ENCODE measurements around the gene KLHL5. TPM values are rescaled to one million over a fixed set of nuclear protein-coding genes. Genes with fewer than 3 reads are reported as not detected.

KLHL5 gene
- total and polyA plus RNA-seq, 9 of the 15 experiments (the other 6 are each of a cell fraction or from before 2014, with no cell fraction given) = 8.0 to 30.8 (median 22.1) TPM

DNA sequence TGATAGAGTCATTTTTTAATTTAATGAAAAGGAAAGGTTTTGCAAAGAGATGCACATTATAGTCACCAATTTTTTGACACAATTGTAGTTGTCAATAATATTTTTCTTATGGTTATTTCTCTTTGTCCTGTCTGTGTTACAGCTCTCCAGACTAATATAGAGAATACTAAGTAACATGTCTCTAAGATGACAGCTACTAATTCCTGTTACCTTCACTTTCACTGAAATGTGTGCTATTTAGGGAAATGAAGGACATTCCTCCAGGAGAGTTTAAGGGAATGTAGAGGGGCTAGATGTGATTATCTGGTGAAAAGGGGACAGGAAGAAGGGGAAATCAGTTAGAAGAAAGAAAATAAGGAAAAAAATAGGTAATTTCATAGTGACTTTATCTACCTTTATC is 1.4 kb downstream of the KLHL5 start:
- POLR2A ChIA-PET = interaction anchor here (1.3 kb wide), 1 partner anchor 12 kb away, joined by 3 read pairs; no protein-coding TSS in a partner anchor
- no peak overlapping the region for H3K4me2 ChIP-seq (ENCODE audit: insufficient read depth, low read length)
- H3K9me1 ChIP-seq (ENCODE audit: control insufficient read depth, insufficient read depth, low read length) = no peaks in the 10 kb centered on the region
- no peaks in the 10 kb centered on the region for H3K27me3 ChIP-seq (ENCODE audit: control insufficient read depth in 2 of 2, insufficient read depth in 2 of 2, low read length in 2 of 2)
- H3K36me3 ChIP-seq (ENCODE audit: control insufficient read depth, insufficient read depth, low read length) = no peaks in the 10 kb centered on the region
- H3K27ac ChIP-seq (ENCODE audit: extremely low read depth, low read depth, low read length) = no peak overlapping the region
- in situ Hi-C loops (cut with MboI) = no loop called here
- TF ChIP-seq BHLHE40 (IDR thresholded peaks at IDR 0.05; ENCODE audit: low read length) (no peak), NCOA1 (IDR thresholded peaks at IDR 0.05; ENCODE audit: low read depth) (no peak), HLTF (IDR thresholded peaks at IDR 0.05) (no peak), GABPA (tag; conservative IDR thresholded peaks at IDR 0.05; ENCODE audit: low read depth) (no peak), HNRNPUL1 (IDR thresholded peaks at IDR 0.05; ENCODE audit: low read length) (no peak), SRSF1 (IDR thresholded peaks at IDR 0.05; ENCODE audit: low read depth, low read length) (no peak), ZNF3 (CRISPR knock-in tag; IDR thresholded peaks at IDR 0.05) (no peak), ZNF830 (CRISPR knock-in tag; IDR thresholded peaks at IDR 0.05) (no peak)
- TF ChIP-seq, protein P1, sequence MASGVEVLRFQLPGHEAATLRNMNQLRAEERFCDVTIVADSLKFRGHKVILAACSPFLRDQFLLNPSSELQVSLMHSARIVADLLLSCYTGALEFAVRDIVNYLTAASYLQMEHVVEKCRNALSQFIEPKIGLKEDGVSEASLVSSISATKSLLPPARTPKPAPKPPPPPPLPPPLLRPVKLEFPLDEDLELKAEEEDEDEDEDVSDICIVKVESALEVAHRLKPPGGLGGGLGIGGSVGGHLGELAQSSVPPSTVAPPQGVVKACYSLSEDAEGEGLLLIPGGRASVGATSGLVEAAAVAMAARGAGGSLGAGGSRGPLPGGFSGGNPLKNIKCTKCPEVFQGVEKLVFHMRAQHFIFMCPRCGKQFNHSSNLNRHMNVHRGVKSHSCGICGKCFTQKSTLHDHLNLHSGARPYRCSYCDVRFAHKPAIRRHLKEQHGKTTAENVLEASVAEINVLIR (CRISPR knock-in tag; IDR thresholded peaks at IDR 0.05) = no peak
- TF ChIP-seq, protein P2, sequence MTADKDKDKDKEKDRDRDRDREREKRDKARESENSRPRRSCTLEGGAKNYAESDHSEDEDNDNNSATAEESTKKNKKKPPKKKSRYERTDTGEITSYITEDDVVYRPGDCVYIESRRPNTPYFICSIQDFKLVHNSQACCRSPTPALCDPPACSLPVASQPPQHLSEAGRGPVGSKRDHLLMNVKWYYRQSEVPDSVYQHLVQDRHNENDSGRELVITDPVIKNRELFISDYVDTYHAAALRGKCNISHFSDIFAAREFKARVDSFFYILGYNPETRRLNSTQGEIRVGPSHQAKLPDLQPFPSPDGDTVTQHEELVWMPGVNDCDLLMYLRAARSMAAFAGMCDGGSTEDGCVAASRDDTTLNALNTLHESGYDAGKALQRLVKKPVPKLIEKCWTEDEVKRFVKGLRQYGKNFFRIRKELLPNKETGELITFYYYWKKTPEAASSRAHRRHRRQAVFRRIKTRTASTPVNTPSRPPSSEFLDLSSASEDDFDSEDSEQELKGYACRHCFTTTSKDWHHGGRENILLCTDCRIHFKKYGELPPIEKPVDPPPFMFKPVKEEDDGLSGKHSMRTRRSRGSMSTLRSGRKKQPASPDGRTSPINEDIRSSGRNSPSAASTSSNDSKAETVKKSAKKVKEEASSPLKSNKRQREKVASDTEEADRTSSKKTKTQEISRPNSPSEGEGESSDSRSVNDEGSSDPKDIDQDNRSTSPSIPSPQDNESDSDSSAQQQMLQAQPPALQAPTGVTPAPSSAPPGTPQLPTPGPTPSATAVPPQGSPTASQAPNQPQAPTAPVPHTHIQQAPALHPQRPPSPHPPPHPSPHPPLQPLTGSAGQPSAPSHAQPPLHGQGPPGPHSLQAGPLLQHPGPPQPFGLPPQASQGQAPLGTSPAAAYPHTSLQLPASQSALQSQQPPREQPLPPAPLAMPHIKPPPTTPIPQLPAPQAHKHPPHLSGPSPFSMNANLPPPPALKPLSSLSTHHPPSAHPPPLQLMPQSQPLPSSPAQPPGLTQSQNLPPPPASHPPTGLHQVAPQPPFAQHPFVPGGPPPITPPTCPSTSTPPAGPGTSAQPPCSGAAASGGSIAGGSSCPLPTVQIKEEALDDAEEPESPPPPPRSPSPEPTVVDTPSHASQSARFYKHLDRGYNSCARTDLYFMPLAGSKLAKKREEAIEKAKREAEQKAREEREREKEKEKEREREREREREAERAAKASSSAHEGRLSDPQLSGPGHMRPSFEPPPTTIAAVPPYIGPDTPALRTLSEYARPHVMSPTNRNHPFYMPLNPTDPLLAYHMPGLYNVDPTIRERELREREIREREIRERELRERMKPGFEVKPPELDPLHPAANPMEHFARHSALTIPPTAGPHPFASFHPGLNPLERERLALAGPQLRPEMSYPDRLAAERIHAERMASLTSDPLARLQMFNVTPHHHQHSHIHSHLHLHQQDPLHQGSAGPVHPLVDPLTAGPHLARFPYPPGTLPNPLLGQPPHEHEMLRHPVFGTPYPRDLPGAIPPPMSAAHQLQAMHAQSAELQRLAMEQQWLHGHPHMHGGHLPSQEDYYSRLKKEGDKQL (CRISPR knock-in tag; IDR thresholded peaks at IDR 0.05; ENCODE audit: borderline replicate concordance) = no peak
- 0 out of 5 replicates have a peak, but pooled peaks cover 0 to under 1% of the 10 kb centered on the region in 2 experiments for H3K4me1 ChIP-seq (replicated peaks in 1 of 2; ENCODE audit: control insufficient read depth in 2 of 2, insufficient read depth in 2 of 2, low read length in 2 of 2)
- no TSS peak for BruUV-seq (replicated peaks)
- no peak overlapping the region for H3K9ac ChIP-seq (ENCODE audit: insufficient read depth in 1 of 2, low read depth in 2 of 2, low read length in 2 of 2)
- H2AFZ ChIP-seq (ENCODE audit: low read depth, low read length) = no peak overlapping the region
- no peak overlapping the region for H3K4me3 ChIP-seq
- CTCF ChIA-PET (ENCODE audit: low intra/inter-chr PET ratio) = no interaction called here
- FAIRE-seq (no peak), DNase-seq (ENCODE audit: extremely low read depth in 1 of 4, low spot score in 3 of 4) (no peak), ATAC-seq (no peak)
- intact Hi-C loops (cut with micrococcal nuclease) = no loop called here
- no peaks in the 10 kb centered on the region for H4K20me1 ChIP-seq (replicated peaks; ENCODE audit: control insufficient read depth, insufficient read depth, low read length)
- no peaks in the 10 kb centered on the region for H3K79me2 ChIP-seq (ENCODE audit: control insufficient read depth, insufficient read depth, low read length)
- no peaks in the 10 kb centered on the region for H3K9me3 ChIP-seq (replicated peaks; ENCODE audit: control insufficient read depth, insufficient read depth, low read depth, low read length)
